Stomach smooth muscle (tissue), 2 donors: ENCODE results near the gene SNRNP48.

Experiments
- H3K27ac ChIP-seq: one replicate; pipeline ENCODE4 v1.7.0; 2013; ENCODE audit warnings: mild to moderate bottlenecking, low read length, inconsistent platforms
- H3K27me3 ChIP-seq, 2 donors: one replicate each; pipeline ENCODE4 v1.7.0; 2013; ENCODE audit warnings: low read length in 2 of 2; ENCODE audit not compliant: insufficient read depth in 2 of 2, control insufficient read depth in 1 of 2
- H3K36me3 ChIP-seq, 2 donors: one replicate each; pipeline ENCODE4 v1.7.0; 2013; ENCODE audit warnings: low read length in 2 of 2; ENCODE audit not compliant: control insufficient read depth in 2 of 2, insufficient read depth in 2 of 2
- H3K4me1 ChIP-seq: one replicate; pipeline ENCODE4 v1.7.0; 2013; ENCODE audit warnings: low read length; ENCODE audit not compliant: control insufficient read depth, insufficient read depth
- H3K4me3 ChIP-seq, 2 donors: one replicate each; pipeline ENCODE4 v1.7.0; 2013; ENCODE audit warnings: low read length in 2 of 2
- H3K9ac ChIP-seq, 2 donors: one replicate each; pipeline ENCODE4 v1.7.0; 2013; ENCODE audit warnings: low read length in 2 of 2, mild to moderate bottlenecking in 1 of 2
- H3K9me3 ChIP-seq, 2 donors: one replicate each; pipeline ENCODE4 v1.7.0; 2013; ENCODE audit warnings: low read length in 2 of 2; ENCODE audit not compliant: control insufficient read depth in 2 of 2
- donor health status: healthy.
- donor health status: Pancreatic carcinoma.

The SNRNP48 gene

DNA sequence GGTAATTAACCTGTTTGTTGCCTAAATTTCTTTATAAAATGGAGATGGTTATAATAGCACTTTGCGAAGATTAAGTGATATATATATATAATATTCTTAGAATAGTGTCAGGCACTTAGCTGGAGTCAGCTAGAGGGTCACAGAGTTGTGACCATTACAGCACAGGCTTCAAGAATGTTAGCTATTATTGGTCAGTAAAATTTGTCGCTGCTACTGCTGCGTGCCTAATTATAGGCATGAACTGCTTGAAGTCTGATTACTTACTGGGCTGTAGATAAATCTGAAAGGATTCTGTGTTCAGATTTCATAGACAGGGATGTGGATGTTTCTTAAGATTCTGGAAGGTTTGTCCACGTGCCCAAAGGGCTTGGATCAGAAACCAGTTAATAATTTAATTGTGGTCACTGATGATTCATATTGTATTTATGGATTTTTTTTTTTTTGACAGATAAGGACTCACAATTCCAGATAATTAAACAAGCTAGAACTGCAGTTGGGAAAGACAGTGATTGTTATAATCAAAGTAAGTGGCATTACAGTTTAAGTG, 4.7 kb downstream of the SNRNP48 start:
- Histone ChIP-seq H3K4me3 (no peak overlapping the region), H3K9me3 (no peaks in the 10 kb centered on the region), H3K36me3 (peaks cover 5 to 12% of the 10 kb centered on the region in 2 donors), H3K9ac (no peak overlapping the region), H3K27me3 (no peaks in the 10 kb centered on the region), H3K27ac (no peak overlapping the region), H3K4me1 (peaks cover 5% of the 10 kb centered on the region)

DNA sequence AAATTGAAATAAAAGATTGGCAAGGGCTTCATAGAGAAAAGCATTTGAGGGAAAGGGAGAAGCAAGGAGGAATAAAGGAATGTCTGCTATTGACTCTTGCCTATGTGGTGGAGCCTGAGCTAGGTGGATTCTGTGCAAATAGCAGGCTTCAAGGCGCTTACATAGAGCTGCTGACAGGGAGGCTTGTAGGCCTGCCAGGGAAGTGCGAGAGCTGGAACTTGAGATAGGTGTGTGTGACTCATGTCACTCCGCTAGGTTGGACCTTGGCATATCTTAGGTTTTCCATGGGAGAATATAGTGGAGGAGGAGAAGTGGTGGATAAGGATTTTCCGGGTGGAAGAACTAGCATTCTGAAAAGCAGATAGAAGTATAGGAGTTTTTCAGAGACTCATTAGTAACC, 14.0 kb downstream of the SNRNP48 start:
- Histone ChIP-seq H3K4me1 (no peaks in the 10 kb centered on the region), H3K27me3 (no peaks in the 10 kb centered on the region), H3K4me3 (no peak overlapping the region), H3K9ac (no peak overlapping the region), H3K9me3 (no peaks in the 10 kb centered on the region), H3K36me3 (peaks cover 34 to 59% of the 10 kb centered on the region in 2 donors), H3K27ac (no peak overlapping the region)

DNA sequence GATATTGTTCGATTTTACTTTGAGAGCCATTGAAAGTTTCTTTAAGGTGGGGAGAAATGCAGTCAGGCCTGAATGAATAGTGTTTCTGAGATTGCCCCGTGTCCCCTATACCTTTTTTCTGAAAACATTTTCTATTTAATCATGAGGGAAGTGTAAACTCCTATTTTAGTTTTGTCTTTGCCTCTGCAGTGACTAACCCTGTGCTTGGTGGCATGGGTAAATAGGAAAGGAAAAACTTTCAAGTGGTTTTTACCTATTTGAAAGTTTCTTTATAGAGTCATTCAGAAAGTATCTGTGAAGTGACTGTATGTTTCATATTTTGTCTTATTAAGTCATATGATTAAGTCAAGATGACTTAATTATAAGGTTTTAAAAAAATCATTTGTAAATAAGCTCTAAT, 14.5 kb downstream of the SNRNP48 start:
- Histone ChIP-seq H3K9ac (no peak overlapping the region), H3K4me3 (no peak overlapping the region), H3K36me3 (peaks cover 36 to 60% of the 10 kb centered on the region in 2 donors), H3K4me1 (no peaks in the 10 kb centered on the region), H3K27me3 (no peaks in the 10 kb centered on the region), H3K27ac (no peak overlapping the region), H3K9me3 (no peaks in the 10 kb centered on the region)

GRCh38 chr6:7615611-7616383, 25.8 kb downstream of the SNRNP48 start:
- Histone ChIP-seq H3K27me3 (peaks cover 2 to 3% of the 10 kb centered on the region in 2 donors), H3K9me3 (no peaks in the 10 kb centered on the region), H3K27ac (no peak overlapping the region), H3K36me3 (peaks cover 6 to 10% of the 10 kb centered on the region in 2 donors), H3K4me1 (no peaks in the 10 kb centered on the region), H3K4me3 (peak overlapping the region; percentile 41 to 43), H3K9ac (peak overlapping the region in 1 of 2 donors; percentile 21)

- Histone ChIP-seq H3K4me1 (no peaks in the 10 kb centered on the region), H3K27ac (no peak overlapping the region), H3K9ac (no peak overlapping the region)
These were observed 28.1 kb downstream of the SNRNP48 start for GRCh38 chr6:7617801-7618764.

GRCh38 chr6:7621761-7622160, 31.8 kb downstream of the SNRNP48 start:
- Histone ChIP-seq H3K36me3 (no peaks in the 10 kb centered on the region), H3K4me1 (no peaks in the 10 kb centered on the region), H3K9me3 (no peaks in the 10 kb centered on the region), H3K4me3 (no peak overlapping the region), H3K27ac (no peak overlapping the region), H3K27me3 (peaks cover 2 to 6% of the 10 kb centered on the region in 2 donors), H3K9ac (no peak overlapping the region)

More at GRCh38 chr6:7617801-7618764, 28.1 kb downstream of the SNRNP48 start:
- H3K27me3 ChIP-seq = peaks cover 2 to 3% of the 10 kb centered on the region in 2 donors
- no peaks in the 10 kb centered on the region for H3K9me3 ChIP-seq
- peaks cover 2% of the 10 kb centered on the region in 2 donors for H3K36me3 ChIP-seq
- H3K4me3 ChIP-seq = no peak overlapping the region

DNA sequence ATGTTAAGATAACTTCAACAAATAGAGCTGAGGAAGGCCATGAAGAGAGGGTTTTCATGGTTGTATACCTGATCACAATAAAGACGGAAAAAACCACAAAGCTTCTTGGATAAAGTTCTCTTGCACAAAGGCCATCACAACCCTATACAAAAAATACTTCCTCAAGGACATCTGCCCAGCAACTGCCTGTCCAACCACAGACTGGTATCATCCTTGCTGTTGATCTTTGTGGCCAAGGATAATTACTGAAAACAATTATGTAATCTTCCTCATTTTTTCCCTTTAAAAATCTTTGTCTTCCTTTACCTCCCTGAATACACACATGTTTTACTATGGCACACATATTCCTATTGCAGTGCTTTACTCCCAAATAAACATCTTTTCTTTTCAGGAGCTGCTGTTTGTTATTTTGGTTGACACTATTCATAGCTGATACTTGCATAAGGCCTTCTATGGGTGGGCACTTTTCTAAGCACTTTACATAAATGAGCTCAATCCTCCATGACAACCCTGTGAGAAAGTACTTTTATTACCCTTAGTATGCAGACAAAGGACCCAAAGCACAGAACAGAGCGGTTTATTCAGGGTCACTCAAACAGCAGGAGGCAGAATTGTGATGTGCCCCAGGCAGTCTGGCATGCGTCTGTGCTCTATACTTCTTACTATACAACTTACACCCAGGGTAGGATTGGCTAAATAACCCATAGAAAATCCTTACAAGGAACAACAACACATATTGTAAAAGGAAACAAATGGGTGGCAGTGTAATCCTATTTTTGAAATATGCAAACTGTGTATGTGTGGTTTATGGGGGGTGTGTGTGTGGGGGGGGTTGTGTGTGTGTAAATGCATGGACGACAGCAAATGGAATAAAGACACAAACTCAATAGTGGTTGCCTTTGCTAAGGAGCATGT, 35.1 kb downstream of the SNRNP48 start:
- H3K9ac ChIP-seq = no peak overlapping the region
- H3K27ac ChIP-seq = no peak overlapping the region
- no peak overlapping the region for H3K4me3 ChIP-seq
- H3K27me3 ChIP-seq = peaks cover 0 to 6% of the 10 kb centered on the region in 2 donors
- H3K36me3 ChIP-seq = no peaks in the 10 kb centered on the region
- H3K4me1 ChIP-seq = no peaks in the 10 kb centered on the region
- H3K9me3 ChIP-seq = no peaks in the 10 kb centered on the region

DNA sequence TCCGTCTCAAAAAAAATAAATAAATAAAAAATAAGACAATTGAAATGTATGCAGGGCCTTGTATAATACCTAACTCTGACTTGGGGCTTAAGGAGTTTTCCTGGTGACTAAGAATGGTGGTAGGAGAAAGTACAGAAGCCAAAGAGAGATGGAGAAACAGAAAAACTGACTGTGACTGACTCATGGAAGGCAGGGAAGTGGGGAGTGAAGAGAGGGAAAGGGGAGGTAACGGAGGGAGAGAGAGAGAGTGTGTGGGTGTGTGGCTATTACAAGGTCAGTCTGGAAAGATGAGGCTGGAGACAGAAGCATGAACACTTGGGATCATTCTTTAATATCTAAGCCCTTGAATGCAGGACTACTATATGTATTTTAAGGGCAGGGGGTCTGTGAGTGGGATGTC, 38.5 kb downstream of the SNRNP48 start:
- Histone ChIP-seq H3K4me1 (no peaks in the 10 kb centered on the region), H3K4me3 (no peak overlapping the region), H3K27ac (no peak overlapping the region), H3K27me3 (peaks cover 0 to 1% of the 10 kb centered on the region in 2 donors), H3K9me3 (no peaks in the 10 kb centered on the region), H3K36me3 (no peaks in the 10 kb centered on the region), H3K9ac (no peak overlapping the region)

GRCh38 chr6:7628909-7629308, 38.9 kb downstream of the SNRNP48 start:
- Histone ChIP-seq H3K27me3 (no peaks in the 10 kb centered on the region), H3K4me3 (no peak overlapping the region), H3K27ac (no peak overlapping the region), H3K9me3 (no peaks in the 10 kb centered on the region), H3K4me1 (no peaks in the 10 kb centered on the region), H3K9ac (no peak overlapping the region), H3K36me3 (no peaks in the 10 kb centered on the region)

GRCh38 chr6:7629321-7629720, 39.3 kb downstream of the SNRNP48 start:
- H3K9me3 ChIP-seq = no peaks in the 10 kb centered on the region
- no peak overlapping the region for H3K27ac ChIP-seq
- H3K27me3 ChIP-seq = no peaks in the 10 kb centered on the region
- H3K9ac ChIP-seq = no peak overlapping the region
- H3K36me3 ChIP-seq = no peaks in the 10 kb centered on the region
- H3K4me1 ChIP-seq = no peaks in the 10 kb centered on the region
- H3K4me3 ChIP-seq = no peak overlapping the region
